BLaER1 treated with 17β-estradiol and CSF1 and Interleukin-3, amounts not matched to agents 10 nM and 100 nM (cell line): ENCODE measurements around the gene TANK.
A peak's percentile ranks its signal among the peaks of the same experiment; 100 is the strongest.

Experiments used
- H3K27ac ChIP-seq, 11 experiments: shearing (Covaris generic); formaldehyde crosslinking; 2 replicates each; pipeline ENCODE4 v1.8.1; 2022
- H3K27me3 ChIP-seq, 11 experiments: shearing (Covaris generic); formaldehyde crosslinking; 2 replicates each; pipeline ENCODE4 v1.8.1; 2022
- H3K36me3 ChIP-seq, 11 experiments: shearing (Covaris generic); formaldehyde crosslinking; 2 replicates each; pipeline ENCODE4 v1.8.1; 2022
- H3K4me1 ChIP-seq, 10 experiments: shearing (Covaris generic); formaldehyde crosslinking; 2 replicates each; pipeline ENCODE4 v1.8.1; 2022
- H3K4me2 ChIP-seq, 11 experiments: shearing (Covaris generic); formaldehyde crosslinking; 2 replicates each; pipeline ENCODE4 v1.8.1; 2022
- H3K4me3 ChIP-seq, 10 experiments: shearing (Covaris generic); formaldehyde crosslinking; 2 replicates each; pipeline ENCODE4 v1.8.1; 2022
- H3K9ac ChIP-seq, 11 experiments: shearing (Covaris generic); formaldehyde crosslinking; 2 replicates each; pipeline ENCODE4 v1.8.1; 2022
- H3K9me3 ChIP-seq, 11 experiments: shearing (Covaris generic); formaldehyde crosslinking; replicated peaks in 1 of 11; 2 replicates each; pipeline ENCODE4 v1.8.1; 2022
- H4K20me1 ChIP-seq, 11 experiments: shearing (Covaris generic); formaldehyde crosslinking; 2 replicates each; pipeline ENCODE4 v1.8.1; 2022
- Cebpa-rat ChIP-seq, 11 experiments: shearing (Covaris generic); IDR thresholded peaks; 2 replicates each; pipeline ENCODE4 v1.8.1; 2022

TANK gene

DNA sequence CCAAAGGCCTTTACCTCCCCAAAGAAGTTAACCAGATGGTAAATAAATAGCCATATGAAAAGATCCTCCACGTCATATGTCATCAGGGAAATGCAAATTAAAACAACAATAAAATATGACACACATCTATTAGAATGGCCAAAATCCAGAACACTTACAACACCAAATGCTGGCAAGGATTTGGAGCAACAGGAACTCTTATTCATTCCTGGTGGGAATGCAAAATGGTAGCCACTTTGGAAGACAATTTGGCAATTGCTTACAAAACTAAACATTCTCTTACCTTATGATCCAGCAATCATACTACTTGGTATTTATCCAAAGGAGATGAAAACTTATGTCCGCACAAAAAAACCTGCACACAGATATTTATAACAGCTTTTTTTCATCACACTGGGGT is 1.3 kb upstream of the TANK start:
- peaks cover 18 to 33% (median 21%) of the 10 kb centered on the region in 10 experiments for H3K4me1 ChIP-seq
- H3K9ac ChIP-seq, result no peak overlapping the region
- H3K27ac ChIP-seq, result no peak overlapping the region
- peaks cover 0 to 47% (median 0%) of the 10 kb centered on the region in 11 experiments; a peak in 3 of 22 replicates for H4K20me1 ChIP-seq
- H3K4me3 ChIP-seq, result no peak overlapping the region
- H3K4me2 ChIP-seq, result no peak overlapping the region
- no peak for TF ChIP-seq Cebpa-rat (IDR thresholded peaks at IDR 0.05)
- no peaks in the 10 kb centered on the region for H3K27me3 ChIP-seq
- H3K36me3 ChIP-seq, result peaks cover 11 to 22% (median 15%) of the 10 kb centered on the region in 11 experiments; a peak in 20 of 22 replicates
- peaks cover 0 to 4% (median 0%) of the 10 kb centered on the region in 11 experiments; a peak in 2 of 22 replicates for H3K9me3 ChIP-seq

DNA sequence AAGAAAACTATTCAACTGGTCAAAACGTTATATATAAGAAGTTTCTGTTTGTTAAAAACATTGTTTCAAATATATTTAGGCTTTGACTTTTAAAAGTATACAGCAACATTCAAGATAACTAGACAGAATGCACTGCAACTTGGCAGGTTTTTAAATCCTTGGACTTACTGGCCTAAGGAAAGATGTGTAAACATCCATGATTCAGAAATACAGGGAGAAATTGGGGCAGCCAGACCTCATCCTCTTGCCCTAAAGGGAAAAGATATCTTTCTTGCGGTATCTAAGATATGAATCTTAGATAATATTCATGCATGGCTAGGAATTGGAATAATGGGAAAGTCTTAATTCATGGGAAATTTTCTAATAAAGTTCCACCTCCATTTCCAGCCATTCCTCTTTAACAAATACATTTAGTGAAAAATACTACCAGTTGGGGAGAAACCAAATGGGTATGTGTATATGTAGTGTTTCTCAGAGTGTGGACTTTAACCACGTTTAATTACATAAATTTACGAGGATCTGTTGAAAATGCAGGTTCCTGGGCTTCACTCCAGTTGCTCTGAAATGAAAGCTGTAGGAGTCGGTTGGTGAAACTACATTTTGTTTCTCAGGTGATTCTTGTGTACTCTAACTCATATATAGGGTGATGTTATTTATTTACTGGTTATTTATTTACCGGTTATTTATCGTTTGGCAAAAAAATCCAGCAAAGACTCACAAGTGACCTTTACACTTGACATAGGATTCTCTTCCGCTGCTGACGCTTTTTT is 587 bp upstream of the TANK start:
- H3K4me2 ChIP-seq, result peak overlapping the region; percentile 49 to 84 (median 74)
- peaks cover 16 to 30% (median 23%) of the 10 kb centered on the region in 11 experiments; a peak in 20 of 22 replicates for H3K36me3 ChIP-seq
- peaks cover 18 to 39% (median 28%) of the 10 kb centered on the region in 10 experiments for H3K4me1 ChIP-seq
- H3K27ac ChIP-seq, result peak overlapping the region; percentile 23 to 99 (median 73); a peak in 20 of 22 replicates
- H3K9me3 ChIP-seq, result peaks cover 0 to 9% (median 0%) of the 10 kb centered on the region in 11 experiments; a peak in 2 of 22 replicates
- H3K27me3 ChIP-seq, result no peaks in the 10 kb centered on the region
- no peak for TF ChIP-seq Cebpa-rat (IDR thresholded peaks at IDR 0.05)
- H3K9ac ChIP-seq, result peak overlapping the region in 10 of 11 experiments; percentile 26 to 96 (median 52); a peak in 13 of 22 replicates
- H4K20me1 ChIP-seq, result peaks cover 0 to 42% (median 0%) of the 10 kb centered on the region in 11 experiments; a peak in 3 of 22 replicates
- peak overlapping the region; percentile 37 to 91 (median 52); a peak in 19 of 20 replicates for H3K4me3 ChIP-seq

DNA sequence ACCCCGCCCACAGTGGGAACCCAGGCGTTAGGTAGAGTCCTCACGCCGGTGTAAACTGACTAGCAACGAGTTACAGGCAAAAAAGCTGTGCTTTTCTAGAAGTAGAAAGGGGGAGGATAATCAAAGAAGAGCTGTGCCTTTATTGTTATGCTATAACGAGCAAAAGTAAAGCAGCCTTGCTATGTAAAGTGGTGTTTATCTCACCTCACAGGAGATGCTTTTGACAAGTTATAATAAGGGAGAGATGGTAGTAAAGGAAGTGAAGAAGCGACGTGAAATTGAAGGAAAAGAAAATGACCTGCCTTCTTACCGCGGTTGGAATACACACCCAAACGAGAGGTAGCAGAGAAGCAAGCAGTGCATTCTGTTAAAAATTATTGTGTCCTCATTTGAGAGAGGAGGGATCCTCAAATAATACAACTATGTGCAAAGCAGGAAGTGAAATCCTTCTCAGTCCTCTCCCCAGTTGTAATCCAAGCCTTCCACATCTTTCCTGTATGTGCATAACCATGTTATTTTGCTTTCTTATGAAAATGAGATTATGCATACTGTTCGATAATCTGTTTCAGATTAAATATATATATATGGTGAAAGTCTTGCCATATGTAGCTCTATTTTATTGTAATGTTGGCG is 962 bp downstream of the TANK start:
- Histone ChIP-seq H3K4me3 (peak overlapping the region; percentile 67 to 91 (median 84)), H3K4me2 (peak overlapping the region; percentile 60 to 86 (median 72)), H3K27me3 (no peaks in the 10 kb centered on the region), H3K27ac (peak overlapping the region; percentile 93 to 99 (median 99)), H3K9ac (peak overlapping the region; percentile 93 to 99 (median 99)), H3K9me3 (peaks cover 0 to 9% (median 0%) of the 10 kb centered on the region in 11 experiments; a peak in 4 of 22 replicates), H4K20me1 (peaks cover 0 to 30% (median 0%) of the 10 kb centered on the region in 11 experiments; a peak in 4 of 22 replicates), H3K4me1 (peaks cover 18 to 54% (median 42%) of the 10 kb centered on the region in 10 experiments), H3K36me3 (peaks cover 25 to 45% (median 29%) of the 10 kb centered on the region in 11 experiments; a peak in 21 of 22 replicates)
- peak in 1 of 11 experiments; percentile 0; a peak in 1 of 22 replicates for TF ChIP-seq Cebpa-rat (IDR thresholded peaks at IDR 0.05)

DNA sequence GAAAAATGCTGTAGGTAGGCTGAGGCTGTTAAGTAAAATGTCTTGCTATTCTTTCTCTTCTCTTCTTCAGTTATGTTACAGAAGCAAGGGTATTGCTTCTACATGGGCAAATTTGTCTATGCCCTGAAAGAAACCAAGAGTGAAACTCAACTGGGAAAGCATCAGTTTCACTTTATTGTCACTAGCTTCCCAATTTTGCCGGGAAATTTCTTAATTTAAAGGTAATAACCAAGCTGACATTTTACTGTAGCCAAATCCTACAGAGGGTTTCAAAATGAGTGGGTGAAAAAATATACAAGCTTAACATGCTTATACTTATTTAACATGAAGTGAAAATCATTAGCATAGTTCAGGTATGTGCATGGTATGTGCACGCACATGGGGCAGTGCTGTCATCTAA is 3.2 kb downstream of the TANK start:
- TF ChIP-seq Cebpa-rat (IDR thresholded peaks at IDR 0.05), result no peak
- peak overlapping the region in 6 of 10 experiments; percentile 5 to 88 (median 81); a peak in 10 of 20 replicates for H3K4me3 ChIP-seq
- peaks cover 18 to 77% (median 56%) of the 10 kb centered on the region in 10 experiments for H3K4me1 ChIP-seq
- H3K36me3 ChIP-seq, result peaks cover 29 to 68% (median 47%) of the 10 kb centered on the region in 11 experiments
- peak overlapping the region in 10 of 11 experiments; percentile 14 to 86 (median 73); a peak in 18 of 22 replicates for H3K4me2 ChIP-seq
- peaks cover 0 to 19% (median 0%) of the 10 kb centered on the region in 11 experiments; a peak in 4 of 22 replicates for H4K20me1 ChIP-seq
- H3K9ac ChIP-seq, result peak overlapping the region in 4 of 11 experiments; percentile 15 to 99 (median 52); a peak in 4 of 22 replicates
- peaks cover 0 to 27% (median 3%) of the 10 kb centered on the region in 11 experiments; a peak in 7 of 22 replicates for H3K9me3 ChIP-seq
- peak overlapping the region in 9 of 11 experiments; percentile 1 to 99 (median 47); a peak in 9 of 22 replicates for H3K27ac ChIP-seq
- H3K27me3 ChIP-seq, result no peaks in the 10 kb centered on the region

DNA sequence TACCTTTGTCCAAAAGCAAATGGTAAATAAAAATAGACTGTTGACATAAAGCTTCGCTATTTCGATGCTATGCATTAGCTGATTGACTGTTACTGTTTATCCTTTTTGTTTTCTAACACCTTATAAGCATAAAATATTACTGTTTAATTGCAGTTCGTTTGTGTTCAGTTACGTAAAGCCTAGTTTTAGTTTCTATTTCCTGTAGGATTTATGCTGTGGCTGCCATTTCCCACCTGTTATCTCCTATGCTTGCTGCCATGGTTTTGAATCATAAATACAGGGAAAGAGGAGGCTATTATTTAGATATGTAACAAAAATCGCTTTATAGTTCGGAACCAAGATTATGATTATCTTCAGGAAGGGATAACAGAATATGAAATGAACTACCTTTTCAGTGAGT is 3.9 kb downstream of the TANK start:
- peaks cover 29 to 71% (median 54%) of the 10 kb centered on the region in 11 experiments for H3K36me3 ChIP-seq
- no peaks in the 10 kb centered on the region for H3K27me3 ChIP-seq
- no peak overlapping the region for H3K9ac ChIP-seq
- peak overlapping the region in 4 of 11 experiments; percentile 80 to 86 (median 84); a peak in 6 of 22 replicates for H3K27ac ChIP-seq
- H4K20me1 ChIP-seq, result peaks cover 0 to 22% (median 0%) of the 10 kb centered on the region in 11 experiments; a peak in 4 of 22 replicates
- peak overlapping the region in 8 of 11 experiments; percentile 66 to 86 (median 76); a peak in 16 of 22 replicates for H3K4me2 ChIP-seq
- peaks cover 18 to 84% (median 60%) of the 10 kb centered on the region in 10 experiments for H3K4me1 ChIP-seq
- H3K9me3 ChIP-seq, result peaks cover 0 to 27% (median 3%) of the 10 kb centered on the region in 11 experiments; a peak in 7 of 22 replicates
- no peak for TF ChIP-seq Cebpa-rat (IDR thresholded peaks at IDR 0.05)
- H3K4me3 ChIP-seq, result peak overlapping the region in 4 of 10 experiments; percentile 80 to 88 (median 83); a peak in 6 of 20 replicates

DNA sequence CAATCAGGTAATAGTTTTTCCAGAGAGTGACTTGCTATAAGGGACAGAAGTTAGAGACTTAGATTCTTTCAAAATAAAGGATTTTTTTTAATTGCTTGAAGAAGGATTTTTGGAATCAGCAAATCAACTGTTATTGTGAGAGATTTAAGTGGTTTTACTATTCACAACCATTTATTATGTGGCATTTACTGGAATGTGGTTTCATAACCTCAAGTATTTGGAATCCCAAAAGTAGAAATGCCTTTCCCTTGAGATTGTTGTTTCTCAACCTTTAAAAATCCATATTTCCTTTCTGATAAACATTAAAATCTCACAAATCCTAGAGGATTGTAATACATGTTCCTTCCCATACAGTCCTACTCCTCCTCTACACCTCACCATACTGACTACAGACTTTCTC is 5.0 kb downstream of the TANK start:
- H3K36me3 ChIP-seq, result peaks cover 29 to 75% (median 54%) of the 10 kb centered on the region in 11 experiments

DNA sequence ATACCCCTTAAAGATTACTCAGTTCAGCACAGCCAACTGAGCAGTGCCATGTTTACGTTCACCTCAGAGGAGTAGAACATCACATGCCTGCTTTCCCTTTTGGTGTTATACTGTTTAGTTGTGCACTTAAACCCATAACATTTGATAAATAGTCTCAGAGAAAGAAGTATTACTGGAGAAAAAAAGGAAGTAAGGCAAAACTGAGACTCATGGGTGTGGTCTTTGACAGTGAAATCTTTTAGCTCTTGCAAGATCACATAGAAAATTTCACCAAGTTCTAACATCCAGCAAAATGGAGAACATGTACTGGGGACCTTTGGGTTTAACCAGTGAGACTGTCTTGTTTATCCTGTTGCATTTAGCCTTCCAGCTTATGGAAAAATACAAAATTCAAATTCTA is 5.6 kb downstream of the TANK start:
- Histone ChIP-seq H3K4me3 (peak overlapping the region in 4 of 10 experiments; percentile 4 to 35 (median 14); a peak in 5 of 20 replicates), H3K27ac (peak overlapping the region in 9 of 11 experiments; percentile 24 to 86 (median 69); a peak in 16 of 22 replicates), H3K9ac (peak overlapping the region in 7 of 11 experiments; percentile 0 to 66 (median 40); a peak in 10 of 22 replicates), H3K36me3 (peaks cover 29 to 78% (median 54%) of the 10 kb centered on the region in 11 experiments), H3K9me3 (peaks cover 0 to 27% (median 3%) of the 10 kb centered on the region in 11 experiments; a peak in 7 of 22 replicates), H3K4me1 (peaks cover 12 to 93% (median 67%) of the 10 kb centered on the region in 10 experiments), H4K20me1 (peaks cover 0 to 37% (median 8%) of the 10 kb centered on the region in 11 experiments; a peak in 7 of 22 replicates), H3K27me3 (no peaks in the 10 kb centered on the region), H3K4me2 (peak overlapping the region in 8 of 11 experiments; percentile 29 to 86 (median 70); a peak in 15 of 22 replicates)
- TF ChIP-seq Cebpa-rat (IDR thresholded peaks at IDR 0.05), result 0 out of 22 replicates have a peak, but pooled peaks of 1 of the 11 experiments have one; percentile 33

More for the DNA sequence above, 5.0 kb downstream of the TANK start:
- peak overlapping the region in 9 of 11 experiments; percentile 24 to 86 (median 69); a peak in 16 of 22 replicates for H3K27ac ChIP-seq
- peak overlapping the region in 3 of 10 experiments; percentile 6 to 20 (median 7); a peak in 7 of 20 replicates for H3K4me3 ChIP-seq
- H3K9me3 ChIP-seq, result peaks cover 0 to 27% (median 3%) of the 10 kb centered on the region in 11 experiments; a peak in 7 of 22 replicates
- peak overlapping the region in 7 of 11 experiments; percentile 0 to 66 (median 40); a peak in 10 of 22 replicates for H3K9ac ChIP-seq
- TF ChIP-seq Cebpa-rat (IDR thresholded peaks at IDR 0.05), result no peak
- H3K4me2 ChIP-seq, result peak overlapping the region in 8 of 11 experiments; percentile 29 to 86 (median 70); a peak in 15 of 22 replicates
- H3K4me1 ChIP-seq, result peaks cover 12 to 88% (median 62%) of the 10 kb centered on the region in 10 experiments
- peaks cover 0 to 32% (median 4%) of the 10 kb centered on the region in 11 experiments; a peak in 7 of 22 replicates for H4K20me1 ChIP-seq
- H3K27me3 ChIP-seq, result no peaks in the 10 kb centered on the region
